Activated CD4-positive, alpha-beta T cell treated with anti-CD3 and anti-CD28 coated beads for 24 hours (primary cell): ENCODE measurements around the gene FRMD4B.

Experiments
- DNase-seq, 2 donors: peaks; one replicate each; pipeline ENCODE4 v3.0.0-alpha.2; 2020; ENCODE audit warnings: low read depth in 2 of 2

Gene FRMD4B

GRCh38 chr3:69364354-69364753 is 21.5 kb downstream of the FRMD4B start:
- DNase-seq = no peak

GRCh38 chr3:69360690-69361089 is 25.2 kb downstream of the FRMD4B start:
- DNase-seq = no peak

- DNase-seq = no peak
Observed at GRCh38 chr3:69359916-69360315, 26.0 kb downstream of the FRMD4B start.

DNA sequence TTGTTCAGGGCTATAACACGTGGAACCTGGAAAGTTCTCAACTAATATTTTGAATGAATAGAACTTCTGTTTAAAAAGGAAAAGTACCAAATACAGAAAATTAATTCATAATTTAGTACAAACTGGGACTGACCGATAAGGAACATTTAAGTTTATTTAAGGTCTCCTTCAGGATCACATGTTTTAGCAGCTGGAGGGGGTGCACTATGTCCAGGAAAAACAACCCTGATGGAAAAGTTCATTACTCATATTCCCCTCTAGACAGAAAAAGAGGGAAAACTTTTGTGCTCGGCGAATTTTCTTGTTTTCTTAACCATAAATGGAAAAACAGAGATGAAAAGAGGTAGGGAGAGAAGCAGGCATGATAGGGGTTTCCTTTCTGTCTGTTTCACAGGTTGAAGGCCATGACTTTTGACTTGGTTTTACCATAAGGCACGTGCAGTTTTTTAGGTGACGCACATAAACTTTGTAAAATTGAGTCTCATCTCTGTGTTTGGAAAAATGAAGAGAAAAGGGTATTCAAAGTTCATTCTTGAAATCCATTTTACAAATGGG is 26.5 kb downstream of the FRMD4B start:
- no peak for DNase-seq

GRCh38 chr3:69357196-69357595 is 28.7 kb downstream of the FRMD4B start:
- no peak for DNase-seq

DNA sequence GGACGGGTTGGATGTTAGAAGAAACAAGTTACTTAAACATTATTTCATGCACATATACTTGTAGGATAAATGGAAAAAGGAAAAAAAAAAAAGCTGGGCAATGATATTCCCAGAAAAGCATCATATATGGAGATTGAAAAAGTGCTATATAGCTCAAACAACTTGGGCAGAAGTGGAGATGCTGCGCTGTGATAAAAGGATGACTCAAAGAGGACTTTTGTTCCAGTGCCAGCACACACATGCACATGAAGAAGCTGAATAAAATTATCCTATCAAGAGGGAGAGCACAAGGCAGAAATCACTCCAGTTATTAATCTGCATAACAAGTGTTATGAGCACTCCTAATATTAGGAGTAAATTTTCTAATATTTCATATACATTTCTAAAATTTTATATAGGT is 30.9 kb downstream of the FRMD4B start:
- DNase-seq = no peak

GRCh38 chr3:69353503-69353902 is 32.4 kb downstream of the FRMD4B start:
- DNase-seq = no peak

GRCh38 chr3:69353088-69353478 is 32.8 kb downstream of the FRMD4B start:
- no peak for DNase-seq

- no peak for DNase-seq
Observed at GRCh38 chr3:69352305-69353087, 33.4 kb downstream of the FRMD4B start.

GRCh38 chr3:69343875-69344274 is 42.0 kb downstream of the FRMD4B start:
- DNase-seq = no peak

DNA sequence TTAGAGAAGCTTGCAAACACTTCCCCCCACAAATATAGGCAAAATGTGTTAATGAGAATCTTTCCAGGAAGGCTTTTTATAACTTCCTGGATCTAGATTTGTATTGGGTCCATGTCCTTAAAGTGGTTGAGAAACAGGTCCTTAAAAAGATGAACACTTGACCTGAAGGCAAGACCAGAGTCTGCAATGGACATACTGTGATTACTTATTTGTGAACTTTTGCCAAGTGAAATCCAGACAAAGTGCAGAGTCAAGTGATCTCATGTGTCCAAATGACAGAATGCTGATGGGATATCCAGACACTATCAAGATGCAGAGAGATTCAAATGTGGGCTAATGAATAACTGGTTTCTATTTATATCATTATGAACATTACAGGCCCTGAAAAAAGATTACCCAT is 43.8 kb downstream of the FRMD4B start:
- no peak for DNase-seq

DNA sequence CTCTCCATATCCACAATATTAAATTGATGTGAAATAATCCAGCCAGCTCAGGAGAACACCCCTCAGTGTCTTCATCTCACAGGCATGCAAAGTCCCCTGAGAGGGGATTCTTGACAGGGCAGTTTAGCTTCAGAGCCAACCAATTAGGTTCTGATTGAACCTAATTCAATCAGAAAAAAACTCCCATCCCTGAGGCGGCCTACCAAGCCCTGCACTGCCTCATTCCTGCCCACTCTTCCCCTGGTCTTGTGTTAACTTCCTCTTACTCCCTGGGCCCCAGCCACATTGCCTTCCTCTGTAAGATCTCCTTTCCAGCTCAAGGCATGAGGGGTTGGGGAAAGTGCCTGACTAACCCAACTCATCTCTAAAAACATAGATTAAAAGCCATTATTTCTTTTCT is 46.1 kb downstream of the FRMD4B start:
- no peak for DNase-seq

DNA sequence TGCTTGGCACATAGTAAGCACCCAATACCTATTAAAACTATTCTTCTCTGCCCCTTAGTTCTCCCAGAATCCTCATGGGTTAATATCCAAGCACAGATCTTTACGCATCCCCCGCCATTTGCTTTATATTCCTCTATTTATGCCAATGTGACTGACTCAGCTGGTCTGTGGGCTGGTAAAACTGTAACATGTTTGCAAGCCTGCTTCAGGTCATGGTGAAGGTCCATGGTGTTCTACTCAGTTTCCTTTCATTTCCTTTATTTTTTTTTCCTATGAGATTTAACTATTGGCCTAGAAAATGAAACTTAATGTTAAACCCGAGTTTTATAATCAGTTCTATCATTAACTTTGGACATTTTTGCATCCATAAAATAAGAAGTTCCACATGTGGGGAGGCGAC is 47.0 kb downstream of the FRMD4B start:
- DNase-seq = no peak

DNA sequence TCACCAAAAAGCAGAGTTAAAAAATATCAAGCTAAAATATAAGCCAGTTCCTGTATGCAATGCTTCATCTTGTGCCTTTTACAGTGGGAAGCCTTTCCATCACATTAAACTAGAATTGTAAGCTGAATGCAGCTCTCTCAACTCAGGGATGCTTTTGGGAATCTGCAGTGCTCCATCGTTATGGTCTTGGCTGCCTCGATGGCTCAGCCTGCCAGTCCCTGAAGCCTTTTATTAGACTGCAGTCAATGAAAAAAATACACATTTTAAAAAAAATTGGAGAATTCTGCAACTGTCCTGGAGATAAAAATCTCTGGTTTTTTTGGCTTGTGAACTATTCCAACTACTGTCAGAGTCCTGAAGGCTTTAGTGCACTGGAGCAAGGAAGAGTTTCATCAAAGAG is 53.0 kb downstream of the FRMD4B start:
- no peak for DNase-seq

DNA sequence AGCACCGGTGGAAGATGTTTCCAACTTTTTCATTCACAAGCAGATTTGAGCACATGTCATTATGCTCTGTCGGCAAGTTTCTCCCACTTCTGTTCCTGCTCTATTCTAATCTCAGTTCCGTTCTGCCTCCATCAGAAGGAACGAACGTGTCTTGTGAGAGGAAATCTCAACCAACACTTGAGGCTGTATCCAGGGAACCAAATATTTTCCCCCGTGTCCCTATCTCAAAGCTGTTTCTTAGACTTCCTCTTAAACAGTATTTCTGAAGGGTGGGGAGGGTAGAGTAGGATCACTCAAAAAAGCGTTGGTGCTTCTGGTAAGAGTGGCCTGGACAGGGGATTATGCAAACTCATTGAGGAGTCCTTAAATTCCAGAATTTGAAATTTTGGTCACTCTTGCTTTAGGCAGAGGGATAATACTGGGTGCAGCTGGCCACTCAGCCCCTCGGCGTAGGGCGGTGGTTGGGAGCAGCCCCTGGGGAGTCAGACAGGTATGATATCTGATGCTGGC is 54.9 kb downstream of the FRMD4B start:
- no peak for DNase-seq

- no peak for DNase-seq
Observed at GRCh38 chr3:69329892-69330291, 56.0 kb downstream of the FRMD4B start.

GRCh38 chr3:69328963-69329302 is 57.0 kb downstream of the FRMD4B start:
- no peak for DNase-seq

GRCh38 chr3:69328103-69328962 is 57.6 kb downstream of the FRMD4B start:
- DNase-seq = no peak

DNA sequence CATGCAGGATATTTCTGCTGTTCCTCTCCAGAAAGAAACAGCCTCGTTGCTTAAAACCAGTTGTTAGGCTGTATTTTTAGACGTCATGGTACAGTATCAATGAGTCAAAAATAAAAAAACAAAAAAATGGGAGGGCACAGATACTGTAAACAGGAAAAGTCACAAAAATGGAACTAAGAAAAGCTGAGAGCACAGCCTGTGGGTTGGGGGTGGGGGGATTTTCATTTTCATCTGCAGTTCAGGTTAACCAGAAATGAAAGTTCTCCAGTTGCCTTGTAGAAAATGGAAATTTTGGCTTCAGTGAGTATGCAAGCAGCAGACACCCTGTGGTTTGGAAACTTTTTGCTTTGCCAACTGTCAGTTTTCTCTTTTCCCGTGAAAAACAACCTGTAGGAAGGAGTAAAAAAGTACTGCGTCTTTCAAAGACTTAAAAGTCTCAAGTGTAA is 59.0 kb downstream of the FRMD4B start:
- DNase-seq = peak; percentile 24 to 47

GRCh38 chr3:69325151-69325550 is 60.7 kb downstream of the FRMD4B start:
- no peak for DNase-seq

GRCh38 chr3:69324362-69325025 is 61.4 kb downstream of the FRMD4B start:
- no peak for DNase-seq

GRCh38 chr3:69323941-69324340 is 61.9 kb downstream of the FRMD4B start:
- no peak for DNase-seq
